ENCODE results near the gene NEK11.

NEK11 gene

GRCh38 chr3:131282379-131282778 is 255.7 kb downstream of the NEK11 start:
- Histone ChIP-seq H4K91ac (ENCODE audit: low read depth, low read length) (no peak overlapping the region), H3K27ac (ENCODE audit: low read depth, low read length) (no peak overlapping the region), H3K79me2 (ENCODE audit: control insufficient read depth, insufficient read depth, low read length, poor library complexity) (no peaks in the 10 kb centered on the region), H3K4me2 (ENCODE audit: low read length) (no peak overlapping the region), H3K79me1 (ENCODE audit: low read length) (no peaks in the 10 kb centered on the region), H3K4me1 (ENCODE audit: control insufficient read depth in 1 of 2, insufficient read depth in 2 of 2, low read length in 2 of 2) (no peaks in the 10 kb centered on the region), H3K4ac (ENCODE audit: low read depth, low read length) (no peak overlapping the region), H3K27me3 (ENCODE audit: insufficient read depth, low read length) (no peaks in the 10 kb centered on the region), H3K4me3 (ENCODE audit: low read depth, low read length) (no peak overlapping the region), H3K36me3 (ENCODE audit: control insufficient read depth in 1 of 2, insufficient read depth in 2 of 2, low read length in 2 of 2) (no peaks in the 10 kb centered on the region), H4K12ac (ENCODE audit: low read depth, low read length) (no peak overlapping the region), H3K23ac (ENCODE audit: low read length) (no peak overlapping the region), H3K9ac (ENCODE audit: low read length) (no peak overlapping the region), H3K9me3 (ENCODE audit: insufficient read depth, low read depth, low read length) (no peaks in the 10 kb centered on the region), H2BK120ac (ENCODE audit: insufficient read depth, low read length, poor library complexity) (no peak overlapping the region), H2BK12ac (ENCODE audit: low read length) (no peak overlapping the region), H2AFZ (ENCODE audit: insufficient read depth, low read length, poor library complexity) (no peak overlapping the region), H2BK5ac (ENCODE audit: low read depth, low read length, poor library complexity) (no peak overlapping the region), H4K8ac (ENCODE audit: low read depth, low read length) (no peak overlapping the region), H3K18ac (ENCODE audit: low read length) (no peak overlapping the region), H3K14ac (ENCODE audit: low read length) (no peak overlapping the region), H2AK5ac (ENCODE audit: low read length) (no peak overlapping the region)
- no CpG with 5 or more reads among the region's 2 CpGs for WGBS (ENCODE audit: extremely low coverage, insufficient coverage, insufficient read length)
- peak in 1 of 2 donors; percentile 4 for DNase-seq

GRCh38 chr3:131282967-131283366 is 256.3 kb downstream of the NEK11 start:
- no CpG with 5 or more reads among the region's 1 CpG for WGBS (ENCODE audit: extremely low coverage, insufficient coverage, insufficient read length)
- H3K18ac ChIP-seq (ENCODE audit: low read length): no peak overlapping the region
- H2BK12ac ChIP-seq (ENCODE audit: low read length): no peak overlapping the region

GRCh38 chr3:131283862-131284261 is 257.2 kb downstream of the NEK11 start:
- no peak overlapping the region for H3K4ac ChIP-seq (ENCODE audit: low read depth, low read length)
- no peak for DNase-seq
- H3K4me1 ChIP-seq (ENCODE audit: control insufficient read depth in 1 of 2, insufficient read depth in 2 of 2, low read length in 2 of 2): no peaks in the 10 kb centered on the region
- no peak overlapping the region for H2AK5ac ChIP-seq (ENCODE audit: low read length)
- H3K9ac ChIP-seq (ENCODE audit: low read length): no peak overlapping the region
- no CpG with 5 or more reads among the region's 3 CpGs for WGBS (ENCODE audit: extremely low coverage, insufficient coverage, insufficient read length)
- no peak overlapping the region for H2BK120ac ChIP-seq (ENCODE audit: insufficient read depth, low read length, poor library complexity)
- H3K79me1 ChIP-seq (ENCODE audit: low read length): no peaks in the 10 kb centered on the region
- no peak overlapping the region for H3K4me2 ChIP-seq (ENCODE audit: low read length)
- no peak overlapping the region for H2AFZ ChIP-seq (ENCODE audit: insufficient read depth, low read length, poor library complexity)
- no peaks in the 10 kb centered on the region for H3K79me2 ChIP-seq (ENCODE audit: control insufficient read depth, insufficient read depth, low read length, poor library complexity)
- H2BK5ac ChIP-seq (ENCODE audit: low read depth, low read length, poor library complexity): no peak overlapping the region
- no peak overlapping the region for H4K8ac ChIP-seq (ENCODE audit: low read depth, low read length)
- no peak overlapping the region for H3K23ac ChIP-seq (ENCODE audit: low read length)
- no peaks in the 10 kb centered on the region for H3K36me3 ChIP-seq (ENCODE audit: control insufficient read depth in 1 of 2, insufficient read depth in 2 of 2, low read length in 2 of 2)
- H4K91ac ChIP-seq (ENCODE audit: low read depth, low read length): no peak overlapping the region
- no peak overlapping the region for H3K4me3 ChIP-seq (ENCODE audit: low read depth, low read length)
- H3K27ac ChIP-seq (ENCODE audit: low read depth, low read length): no peak overlapping the region
- H2BK12ac ChIP-seq (ENCODE audit: low read length): no peak overlapping the region
- no peak overlapping the region for H4K12ac ChIP-seq (ENCODE audit: low read depth, low read length)
- no peak overlapping the region for H3K14ac ChIP-seq (ENCODE audit: low read length)
- no peaks in the 10 kb centered on the region for H3K27me3 ChIP-seq (ENCODE audit: insufficient read depth, low read length)
- no peaks in the 10 kb centered on the region for H3K9me3 ChIP-seq (ENCODE audit: insufficient read depth, low read depth, low read length)
- H3K18ac ChIP-seq (ENCODE audit: low read length): no peak overlapping the region

More at GRCh38 chr3:131282967-131283366, 256.3 kb downstream of the NEK11 start:
- Histone ChIP-seq H4K8ac (ENCODE audit: low read depth, low read length) (no peak overlapping the region), H4K12ac (ENCODE audit: low read depth, low read length) (no peak overlapping the region), H2BK120ac (ENCODE audit: insufficient read depth, low read length, poor library complexity) (no peak overlapping the region), H3K23ac (ENCODE audit: low read length) (no peak overlapping the region), H2BK5ac (ENCODE audit: low read depth, low read length, poor library complexity) (no peak overlapping the region), H4K91ac (ENCODE audit: low read depth, low read length) (no peak overlapping the region), H2AFZ (ENCODE audit: insufficient read depth, low read length, poor library complexity) (no peak overlapping the region), H3K9ac (ENCODE audit: low read length) (no peak overlapping the region), H3K4ac (ENCODE audit: low read depth, low read length) (no peak overlapping the region), H3K4me2 (ENCODE audit: low read length) (no peak overlapping the region), H3K4me1 (ENCODE audit: control insufficient read depth in 1 of 2, insufficient read depth in 2 of 2, low read length in 2 of 2) (no peaks in the 10 kb centered on the region), H3K14ac (ENCODE audit: low read length) (no peak overlapping the region), H3K36me3 (ENCODE audit: control insufficient read depth in 1 of 2, insufficient read depth in 2 of 2, low read length in 2 of 2) (no peaks in the 10 kb centered on the region), H3K27me3 (ENCODE audit: insufficient read depth, low read length) (no peaks in the 10 kb centered on the region), H2AK5ac (ENCODE audit: low read length) (no peak overlapping the region), H3K79me1 (ENCODE audit: low read length) (no peaks in the 10 kb centered on the region), H3K4me3 (ENCODE audit: low read depth, low read length) (no peak overlapping the region), H3K27ac (ENCODE audit: low read depth, low read length) (no peak overlapping the region), H3K79me2 (ENCODE audit: control insufficient read depth, insufficient read depth, low read length, poor library complexity) (no peaks in the 10 kb centered on the region), H3K9me3 (ENCODE audit: insufficient read depth, low read depth, low read length) (no peaks in the 10 kb centered on the region)
- DNase-seq: no peak

- no peak for DNase-seq
- Histone ChIP-seq H4K91ac (ENCODE audit: low read depth, low read length) (no peak overlapping the region), H3K4me1 (ENCODE audit: control insufficient read depth in 1 of 2, insufficient read depth in 2 of 2, low read length in 2 of 2) (no peaks in the 10 kb centered on the region), H3K18ac (ENCODE audit: low read length) (no peak overlapping the region), H3K4me2 (ENCODE audit: low read length) (no peak overlapping the region), H2AFZ (ENCODE audit: insufficient read depth, low read length, poor library complexity) (no peak overlapping the region), H4K12ac (ENCODE audit: low read depth, low read length) (no peak overlapping the region), H3K9me3 (ENCODE audit: insufficient read depth, low read depth, low read length) (no peaks in the 10 kb centered on the region), H3K79me2 (ENCODE audit: control insufficient read depth, insufficient read depth, low read length, poor library complexity) (no peaks in the 10 kb centered on the region), H2BK120ac (ENCODE audit: insufficient read depth, low read length, poor library complexity) (no peak overlapping the region), H3K9ac (ENCODE audit: low read length) (no peak overlapping the region), H4K8ac (ENCODE audit: low read depth, low read length) (no peak overlapping the region), H3K23ac (ENCODE audit: low read length) (no peak overlapping the region), H3K4ac (ENCODE audit: low read depth, low read length) (no peak overlapping the region), H3K4me3 (ENCODE audit: low read depth, low read length) (no peak overlapping the region), H3K27me3 (ENCODE audit: insufficient read depth, low read length) (no peaks in the 10 kb centered on the region), H3K36me3 (ENCODE audit: control insufficient read depth in 1 of 2, insufficient read depth in 2 of 2, low read length in 2 of 2) (no peaks in the 10 kb centered on the region), H2BK5ac (ENCODE audit: low read depth, low read length, poor library complexity) (no peak overlapping the region), H3K27ac (ENCODE audit: low read depth, low read length) (no peak overlapping the region), H3K79me1 (ENCODE audit: low read length) (no peaks in the 10 kb centered on the region), H2BK12ac (ENCODE audit: low read length) (no peak overlapping the region), H2AK5ac (ENCODE audit: low read length) (no peak overlapping the region), H3K14ac (ENCODE audit: low read length) (no peak overlapping the region)
- no CpG with 5 or more reads among the region's 1 CpG for WGBS (ENCODE audit: extremely low coverage, insufficient coverage, insufficient read length)
Observed at GRCh38 chr3:131284302-131284701, 257.6 kb downstream of the NEK11 start.
